Measurements from ENCODE around the gene GRM8.
A peak's percentile ranks its signal among the peaks of the same experiment; 100 is the strongest.

Gene GRM8

GRCh38 chr7:126803990-126804389, 448.8 kb downstream of the GRM8 start:
- DNase-seq: no peak

DNA sequence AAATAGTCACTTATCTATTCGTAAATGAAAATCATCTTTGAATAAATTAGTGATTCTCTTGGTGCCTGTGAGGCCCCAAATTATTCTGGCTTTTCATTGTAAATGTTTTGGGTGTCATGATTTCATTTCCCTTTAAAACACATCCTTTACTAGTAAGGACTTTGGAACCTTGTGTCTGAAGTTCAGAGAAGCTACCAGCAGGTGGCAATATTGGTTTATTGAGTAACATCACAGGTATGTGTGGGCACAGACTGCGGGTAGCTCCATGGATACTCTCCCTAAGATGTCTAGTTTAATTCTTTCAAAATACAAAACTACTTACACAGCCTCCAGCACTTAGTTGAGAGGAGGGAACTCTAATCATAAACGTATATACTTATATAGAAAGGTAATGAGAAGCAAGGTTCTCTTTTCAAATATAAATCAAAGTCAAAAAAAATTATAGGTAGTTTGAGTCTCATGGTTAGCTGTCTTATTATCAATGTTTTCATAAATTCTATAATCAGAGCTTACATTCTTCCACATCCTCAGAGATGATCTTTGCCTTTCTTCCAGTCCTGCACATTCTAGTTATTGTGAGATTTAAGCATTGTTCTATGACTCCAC, 449.6 kb downstream of the GRM8 start:
- no peak for DNase-seq

DNA sequence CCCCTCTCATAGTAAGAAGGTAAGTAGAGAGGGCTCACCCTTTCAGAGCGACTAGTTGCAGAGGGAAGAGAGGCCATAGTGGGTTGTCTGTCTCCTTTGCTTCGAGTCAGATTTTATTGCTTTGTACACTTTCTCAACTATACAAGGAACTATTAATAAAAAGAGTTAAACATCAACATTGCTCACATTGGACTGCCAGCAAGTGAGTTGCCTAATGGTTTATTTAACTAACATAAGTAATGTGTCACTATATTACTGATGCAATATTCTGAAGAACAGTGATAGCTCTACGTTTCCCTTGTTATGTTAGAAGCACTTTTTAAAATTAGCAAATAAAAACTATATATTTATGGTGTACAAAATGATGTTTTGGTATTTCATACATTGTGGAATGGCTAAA, 451.0 kb downstream of the GRM8 start:
- DNase-seq: no peak

DNA sequence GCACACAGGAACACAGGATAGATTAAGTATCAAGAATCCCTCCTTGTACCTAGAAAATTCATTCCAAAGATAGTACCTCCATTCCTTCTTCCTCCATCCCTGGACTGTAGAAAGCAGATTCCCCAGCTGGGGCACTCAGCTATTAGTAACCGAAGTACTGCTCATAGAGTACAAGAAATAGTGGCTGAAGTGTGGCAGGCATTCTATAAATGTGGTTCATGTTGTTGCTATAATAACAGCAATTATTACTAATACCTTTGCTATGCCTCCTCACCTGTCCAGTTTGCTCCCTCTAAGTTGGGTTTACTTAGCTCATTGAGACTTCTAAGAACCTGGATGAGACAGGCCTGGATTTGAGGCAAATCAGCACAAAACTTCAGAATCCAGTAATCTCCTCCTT, 453.2 kb downstream of the GRM8 start:
- no peak for DNase-seq

DNA sequence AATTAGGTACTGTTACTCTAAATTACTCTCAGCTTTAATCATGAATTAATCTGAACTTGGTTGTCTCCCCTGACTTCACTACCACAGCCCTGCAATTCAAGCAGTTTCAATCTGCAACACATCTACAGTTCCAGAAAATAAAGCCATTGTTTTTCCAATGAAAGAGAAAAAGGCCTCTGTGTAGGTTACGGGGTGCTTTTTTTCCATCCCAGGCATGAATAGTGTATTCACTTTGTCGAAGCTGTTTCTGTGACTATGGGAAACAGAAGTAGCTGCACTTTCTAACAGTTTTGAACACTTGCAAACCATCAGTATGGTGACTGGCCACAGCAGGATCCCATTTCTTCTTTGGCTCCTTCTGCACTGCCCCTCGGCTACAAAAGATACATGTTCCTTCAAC, 460.2 kb downstream of the GRM8 start:
- DNase-seq: no peak

- DNase-seq: no peak
These were observed 461.4 kb downstream of the GRM8 start for GRCh38 chr7:126791306-126791705.

GRCh38 chr7:126790763-126791162, 462.0 kb downstream of the GRM8 start:
- DNase-seq: no peak

DNA sequence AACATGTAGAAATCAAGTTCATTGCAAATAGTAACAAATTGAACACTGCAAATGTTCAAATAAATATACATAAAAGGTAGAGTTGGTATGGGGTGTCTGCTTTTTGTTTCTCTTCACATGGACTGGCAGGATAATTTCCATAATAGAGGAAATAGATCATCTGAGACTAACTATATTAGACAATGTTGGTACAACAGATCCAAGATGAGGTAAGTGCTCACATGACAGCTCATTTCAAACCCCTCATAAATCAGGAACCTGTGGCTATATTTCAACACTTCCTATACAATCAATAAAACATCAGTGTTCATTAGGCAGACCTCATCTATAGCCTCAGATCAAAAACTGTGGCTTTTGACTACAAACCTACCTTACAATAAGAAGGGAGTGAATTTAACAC, 469.1 kb downstream of the GRM8 start:
- no peak for DNase-seq

GRCh38 chr7:126780993-126781392, 471.7 kb downstream of the GRM8 start:
- DNase-seq: no peak

DNA sequence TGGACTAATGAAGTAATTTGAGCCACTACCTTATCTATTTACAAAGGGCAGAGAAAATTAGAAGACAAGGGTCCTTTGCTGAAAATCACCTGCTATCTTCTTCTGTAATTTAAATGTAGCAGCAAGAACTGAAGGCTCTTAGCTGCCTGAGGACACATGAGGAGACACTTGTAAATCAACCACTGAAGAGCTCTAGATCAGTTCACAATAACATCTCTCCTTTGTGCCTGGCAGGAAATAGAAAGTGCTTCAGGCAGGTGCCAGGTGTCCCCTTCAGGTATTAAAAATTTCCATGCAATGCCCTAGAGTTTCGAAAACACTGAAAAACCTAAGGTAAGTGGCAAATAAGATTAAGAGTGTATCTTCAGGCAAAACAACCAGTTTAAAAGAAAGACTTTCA, 474.6 kb downstream of the GRM8 start:
- DNase-seq: no peak

DNA sequence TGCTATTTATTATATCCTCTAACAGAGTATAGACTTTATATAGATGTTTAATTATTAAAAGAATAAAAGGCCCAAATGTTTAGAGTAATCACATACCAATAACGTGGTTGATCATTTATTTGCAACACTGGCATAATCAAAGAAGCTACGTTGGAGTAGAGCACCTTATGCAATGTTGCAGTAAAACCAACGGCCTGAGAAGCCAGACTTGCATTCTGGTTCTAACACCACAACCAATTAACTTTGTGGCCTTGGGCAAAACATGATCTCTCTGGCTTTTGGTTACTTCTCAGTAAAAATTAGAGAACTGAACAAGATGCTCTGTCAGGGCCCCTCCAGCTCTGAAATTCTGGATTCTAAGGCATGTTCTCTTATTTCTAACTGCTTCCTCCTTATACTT, 476.2 kb downstream of the GRM8 start:
- no peak for DNase-seq

GRCh38 chr7:126774077-126774476, 478.7 kb downstream of the GRM8 start:
- DNase-seq: no peak

DNA sequence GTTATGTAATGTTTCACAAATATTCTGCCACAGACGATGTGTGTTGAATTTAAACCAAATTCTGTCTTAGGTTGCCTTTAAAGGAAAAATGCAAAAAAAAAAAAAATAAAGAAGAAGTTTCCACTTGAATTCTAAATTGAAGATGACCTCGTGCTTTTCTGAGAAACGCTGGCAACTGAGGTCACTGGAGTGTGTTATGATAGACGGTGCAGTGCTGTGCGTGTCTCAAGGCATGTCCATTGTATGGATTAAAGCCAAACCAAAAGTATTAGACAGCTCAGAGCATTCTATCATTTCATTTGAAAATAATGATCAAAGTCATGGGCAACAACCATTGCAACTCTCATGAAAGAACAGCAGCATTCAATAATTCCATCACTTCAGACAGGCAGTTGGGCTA, 483.9 kb downstream of the GRM8 start:
- DNase-seq: no peak

GRCh38 chr7:126760914-126761577, 491.7 kb downstream of the GRM8 start:
- no peak for DNase-seq

DNA sequence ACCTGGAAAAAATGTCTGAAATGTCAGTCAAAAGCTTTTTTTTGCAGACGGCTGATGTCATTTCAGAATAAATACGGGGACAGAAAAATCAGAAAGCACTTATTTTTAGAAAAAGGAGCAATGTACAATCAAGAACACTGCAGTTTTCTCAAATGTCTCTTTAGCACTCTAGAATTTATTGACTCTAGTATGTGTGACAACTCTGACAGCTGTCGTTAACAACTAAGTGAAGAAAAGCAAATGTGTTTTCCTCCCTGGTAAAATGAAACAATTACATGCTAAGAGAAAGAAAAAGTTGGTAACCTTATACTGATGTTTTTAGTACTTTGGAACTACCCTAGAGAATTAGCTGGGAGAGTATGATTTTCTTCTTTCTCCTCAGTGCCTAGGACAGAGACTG, 497.4 kb downstream of the GRM8 start:
- DNase-seq: no peak

GRCh38 chr7:126750207-126750911, 502.4 kb downstream of the GRM8 start:
- no peak for DNase-seq

DNA sequence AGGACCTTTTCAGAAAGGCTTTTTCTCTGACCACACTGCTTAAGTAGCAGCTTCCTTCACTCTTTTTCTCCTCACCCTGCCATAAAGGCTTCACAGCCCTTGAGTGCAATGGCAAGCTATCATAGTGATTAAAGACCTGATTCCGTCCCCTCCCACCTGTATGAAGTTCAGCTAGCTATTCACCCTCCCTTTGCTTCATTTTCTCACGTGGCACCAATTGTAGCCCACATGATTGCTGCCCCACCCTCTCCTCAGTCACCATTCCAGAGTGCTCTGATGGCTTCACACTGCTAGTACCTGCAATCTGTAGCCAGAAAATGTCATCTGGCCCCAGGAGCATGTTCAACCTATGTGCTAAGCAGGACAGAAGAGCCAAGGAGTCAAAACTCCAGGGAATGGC, 523.8 kb downstream of the GRM8 start:
- DNase-seq: no peak

DNA sequence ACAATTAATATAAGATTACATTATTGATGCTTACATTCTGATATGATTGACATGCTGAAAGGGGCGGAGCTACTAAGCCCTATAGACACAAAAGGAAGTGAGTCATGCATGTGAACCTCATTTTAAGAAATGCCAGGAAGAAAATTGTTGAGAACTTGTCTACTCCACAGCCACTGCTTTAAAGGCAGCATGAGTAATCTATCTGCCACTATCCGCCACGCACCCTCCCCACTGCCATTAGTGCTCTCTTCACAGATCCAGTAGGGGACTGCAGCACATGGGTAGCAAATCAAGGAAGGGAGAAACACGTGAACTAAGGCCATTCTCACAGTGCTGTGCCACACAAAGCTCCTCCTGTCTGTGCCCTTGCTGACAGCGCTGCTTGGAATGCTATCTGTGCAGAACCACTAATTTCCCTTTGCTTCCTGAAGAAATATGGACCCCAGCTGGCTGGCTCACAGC, 524.8 kb downstream of the GRM8 start:
- peak; percentile 4 for DNase-seq

DNA sequence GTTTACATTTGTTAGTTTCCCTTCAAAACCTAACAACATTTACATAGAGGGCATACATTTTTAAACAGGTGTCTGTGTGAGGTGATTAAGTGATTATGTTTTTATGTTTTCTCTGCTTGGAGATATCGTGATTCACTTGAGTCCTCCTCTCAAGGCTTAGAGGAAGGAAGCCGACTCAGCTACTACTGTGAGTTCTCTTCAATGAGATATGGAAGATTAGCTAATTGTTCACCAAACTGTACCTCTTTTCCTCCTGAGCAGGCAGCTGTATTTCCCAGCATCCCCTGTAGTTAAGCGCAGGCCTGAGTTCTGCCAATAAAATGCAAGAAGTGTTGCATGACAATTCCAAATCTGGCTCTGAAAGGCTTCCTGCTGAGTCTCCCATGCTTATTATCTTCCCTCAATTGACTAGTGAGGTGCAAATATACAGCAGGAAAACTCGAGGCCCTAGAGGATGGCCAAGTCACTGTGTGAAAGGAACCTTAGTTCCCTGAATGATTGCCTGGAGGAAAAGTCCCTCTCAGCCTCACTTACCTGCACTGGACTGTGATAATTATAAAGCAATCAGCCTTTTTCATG, 528.7 kb downstream of the GRM8 start:
- no peak for DNase-seq

- DNase-seq: no peak
These were observed 532.5 kb downstream of the GRM8 start for GRCh38 chr7:126720232-126720631.

DNA sequence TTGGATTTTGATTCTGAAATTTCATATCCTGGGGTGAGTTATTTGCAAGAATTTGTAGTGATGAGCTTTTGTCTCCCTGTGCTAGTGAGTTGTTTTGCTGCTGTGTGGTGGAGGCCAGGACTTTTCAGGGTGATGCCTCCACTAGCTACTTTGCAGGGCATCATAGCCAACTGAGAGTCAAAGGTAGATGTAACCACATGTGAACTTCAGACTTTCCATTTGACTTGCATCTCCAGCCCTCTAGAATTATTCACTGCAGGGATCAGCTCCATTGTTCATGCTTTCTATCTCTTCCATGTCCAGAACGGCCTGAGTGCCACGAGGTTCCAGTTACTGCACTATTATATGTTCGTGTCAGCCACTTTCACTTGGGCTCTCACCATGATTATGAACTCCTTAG, 534.3 kb downstream of the GRM8 start:
- no peak for DNase-seq

GRCh38 chr7:126716321-126716720, 536.4 kb downstream of the GRM8 start:
- DNase-seq: no peak

DNA sequence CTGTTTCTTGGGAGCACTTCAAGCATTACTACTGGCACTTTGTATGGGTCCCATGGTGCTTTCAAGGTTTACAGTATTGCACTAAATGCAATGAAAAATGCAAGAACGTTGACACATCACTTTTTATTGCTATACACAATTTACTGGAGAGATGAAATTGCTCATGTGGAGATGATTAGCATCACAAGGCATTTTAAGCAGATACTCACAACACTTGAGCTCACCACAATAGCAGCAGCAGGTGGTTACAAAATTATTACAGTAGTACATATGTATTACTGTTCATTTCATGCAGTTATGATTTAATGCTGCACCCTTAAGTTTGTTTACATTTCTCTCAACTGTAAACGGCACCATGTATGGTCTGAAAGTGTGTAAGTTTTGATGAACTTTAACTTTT, 537.7 kb downstream of the GRM8 start:
- no peak for DNase-seq
